K562 (cell line): ENCODE data around the gene FUNDC2. TPM values are rescaled to one million over a fixed set of nuclear protein-coding genes. Genes with fewer than 3 reads are reported as not detected.

Source experiments
- ARID3A ChIP-seq: IDR thresholded peaks from 2 replicates; pipeline ENCODE4 v1.6.1; 2012; ENCODE audit warnings: low read depth, low read length, improper control_type of control experiment, borderline replicate concordance
- CBFB ChIP-seq: sonication (generic); formaldehyde crosslinking; IDR thresholded peaks from 2 replicates; pipeline ENCODE4 v1.4.0; 2020; ENCODE audit warnings: mild to moderate bottlenecking, missing genetic modification reagents
- ESRRA ChIP-seq: fragments of 450-650 bp; IDR thresholded peaks from 2 replicates; pipeline ENCODE4 v1.6.1; 2014; ENCODE audit warnings: low read depth, mild to moderate bottlenecking, moderate library complexity, borderline replicate concordance
- EWSR1 ChIP-seq: fragments of 450-650 bp; IDR thresholded peaks from 2 replicates; pipeline ENCODE4 v1.6.1; 2018; ENCODE audit warnings: borderline replicate concordance, mild to moderate bottlenecking, low read depth, moderate library complexity; ENCODE audit not compliant: partially characterized antibody
- GTF2B ChIP-seq: IDR thresholded peaks from 2 replicates; pipeline ENCODE4 v1.6.1; 2011; ENCODE audit not compliant: insufficient read length; ENCODE audit errors: extremely low read depth
- HNRNPLL ChIP-seq: fragments of 200-400 bp; formaldehyde crosslinking; IDR thresholded peaks from 2 replicates; pipeline ENCODE4 v1.6.1; 2017; ENCODE audit warnings: low read length, low read depth, mild to moderate bottlenecking; ENCODE audit not compliant: poor library complexity, severe bottlenecking
- KLF13 ChIP-seq: fragments of 450-650 bp; IDR thresholded peaks from 2 replicates; pipeline ENCODE4 v1.6.1; 2016; ENCODE audit warnings: missing genetic modification characterization, low read depth, mild to moderate bottlenecking, missing compliant biosample characterization, moderate library complexity, borderline replicate concordance
- PHB ChIP-seq: fragments of 250-450 bp; sonication (Bioruptor Pico); IDR thresholded peaks from 2 replicates; pipeline ENCODE4 v1.5.0; 2021
- PHF8 ChIP-seq: fragments of 200-600 bp; sonication (generic); IDR thresholded peaks from 2 replicates; pipeline ENCODE4 v1.6.1; 2012; ENCODE audit warnings: mixed run types, mild to moderate bottlenecking, inconsistent platforms, low read length, moderate library complexity, borderline replicate concordance
- RBM17 ChIP-seq: fragments of 200-400 bp; formaldehyde crosslinking; IDR thresholded peaks from 2 replicates; pipeline ENCODE4 v1.6.1; 2017; ENCODE audit warnings: low read depth, mild to moderate bottlenecking, low read length, borderline replicate concordance
- SOX6 ChIP-seq: fragments of 450-650 bp; IDR thresholded peaks from 2 replicates; pipeline ENCODE4 v1.6.1; 2014; ENCODE audit warnings: mild to moderate bottlenecking
- SRF ChIP-seq, 2 experiments: fragments of 250-450, 450-650 bp in 1 of 2; sonication (Bioruptor Pico) in 1 of 2; sonication (generic) in 1 of 2; formaldehyde crosslinking; IDR thresholded peaks; 2 replicates each; pipeline versions ENCODE4 v1.5.0 to v1.5.1; 2020 to 2022; ENCODE audit warnings: mild to moderate bottlenecking in 1 of 2, missing genetic modification reagents in 1 of 2
- YY1 ChIP-seq, 3 experiments: IDR thresholded peaks; 2 replicates each; pipeline ENCODE4 v1.6.1; 2011; ENCODE audit warnings: low read length in 2 of 3, mild to moderate bottlenecking in 2 of 3, moderate library complexity in 2 of 3, borderline replicate concordance in 1 of 3, control low read depth in 1 of 3, low read depth in 1 of 3; ENCODE audit not compliant: insufficient read depth in 3 of 3, insufficient replicate concordance in 2 of 3, control insufficient read depth in 1 of 3, insufficient read length in 1 of 3; ENCODE audit errors: extremely low read depth in 1 of 3
- ZBTB8A ChIP-seq: fragments of 450-650 bp; IDR thresholded peaks from 2 replicates; pipeline ENCODE4 v1.6.1; 2018; ENCODE audit warnings: mild to moderate bottlenecking, moderate library complexity; ENCODE audit not compliant: partially characterized antibody
- ZNF174 ChIP-seq: fragments of 250-450 bp; sonication (Bioruptor Pico); IDR thresholded peaks from 2 replicates; pipeline ENCODE4 v1.4.0; 2020; ENCODE audit warnings: mild to moderate bottlenecking
- ZNF444 ChIP-seq: fragments of 250-450 bp; sonication (Bioruptor Pico); IDR thresholded peaks from 2 replicates; pipeline ENCODE4 v1.4.0; 2020; ENCODE audit warnings: mild to moderate bottlenecking, moderate library complexity
- polyA plus RNA-seq, 8 experiments: library from polyadenylated mRNA; depleted of rRNA in 4 of 8; stranded (reverse) in 5 of 8; unstranded in 3 of 8; fragments of >200 nt; fragmentation: Nextera tagmentation in 2 of 8; fragmentation: Illumina TruSeq in 1 of 8; extraction: Ambion mirVana in 2 of 8; extraction: Trizol in 1 of 8; gene quantifications; 2 replicates each; pipeline versions ENCODE4 v1.2.1 to v1.2.3, GENCODE V29; 2011 to 2014; ENCODE audit warnings: inconsistent platforms in 1 of 8, missing spikeins in 1 of 8
- total RNA-seq, 7 experiments: library from RNA; depleted of rRNA in 6 of 7; stranded (reverse); fragments of >200 nt in 6 of 7; fragmentation: Illumina TruSeq in 2 of 7; extraction: Trizol in 2 of 7; gene quantifications; 2 replicates each; pipeline versions ENCODE4 v1.2.1 to v1.2.3, GENCODE V29; 2011 to 2021; ENCODE audit warnings: low replicate concordance in 1 of 7
- TF ChIP-seq, protein P1 (sequence below), 2 experiments: fragments of 150-350 bp in 1 of 2; IDR thresholded peaks; 2 replicates each; pipeline ENCODE4 v1.6.1; 2012 to 2016; ENCODE audit warnings: low read depth in 2 of 2, low read length in 2 of 2, mild to moderate bottlenecking in 1 of 2, moderate library complexity in 1 of 2
- TF ChIP-seq, protein P2 (sequence below): fragments of 450-650 bp; formaldehyde crosslinking; IDR thresholded peaks from 2 replicates; pipeline ENCODE4 v1.4.0; 2022; ENCODE audit warnings: mild to moderate bottlenecking, moderate library complexity

FUNDC2 gene
- total and polyA plus RNA-seq, 9 of the 15 experiments (the other 6 are each of a cell fraction or from before 2014, with no cell fraction given), result 50.6 to 235 (median 123) TPM

DNA sequence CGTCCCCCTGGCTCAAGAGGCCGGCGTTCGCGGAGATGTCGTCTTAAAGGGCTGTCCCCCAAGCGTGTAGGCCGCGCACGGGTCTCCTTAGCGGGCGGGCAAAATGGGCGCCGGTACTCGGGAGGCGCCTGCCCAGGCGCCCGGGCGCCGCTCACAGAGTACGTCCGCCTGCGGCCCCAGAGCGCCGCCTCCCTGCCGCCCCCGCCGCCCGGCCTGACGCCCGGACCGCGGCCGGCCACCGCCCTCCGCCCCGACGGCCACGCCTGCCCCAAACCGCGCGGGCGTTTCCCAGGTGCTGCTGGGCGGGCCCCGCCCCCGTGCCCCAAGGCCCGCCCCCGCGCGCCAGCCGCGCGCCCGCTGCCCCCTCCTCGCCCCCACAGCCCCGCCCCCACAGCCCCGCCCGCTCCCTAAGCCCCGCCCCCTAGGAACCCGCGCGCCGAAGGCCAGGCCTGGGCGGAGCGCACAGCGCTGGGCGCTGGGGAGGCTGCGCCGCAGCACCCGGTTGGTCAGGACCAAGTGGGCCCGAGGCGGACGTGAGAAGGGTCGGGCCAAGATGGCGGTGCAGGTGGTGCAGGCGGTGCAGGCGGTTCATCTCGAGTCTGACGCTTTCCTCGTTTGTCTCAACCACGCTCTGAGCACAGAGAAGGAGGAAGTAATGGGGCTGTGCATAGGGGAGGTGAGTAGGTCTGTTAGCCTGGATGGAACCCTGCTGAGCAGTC is 44.5 kb downstream of the FUNDC2 start, which contains the start of the genes BRCC3, CMC4 and MTCP1 (continued):
- TF ChIP-seq SOX6 (no peak), RBM17 (no peak), YY1 (IDR thresholded peaks at IDR 0.05; ENCODE audit: borderline replicate concordance in 1 of 3, control insufficient read depth in 1 of 3, extremely low read depth in 1 of 3, insufficient read depth in 3 of 3, insufficient read length in 1 of 3, insufficient replicate concordance in 2 of 3, low read depth in 1 of 3, low read length in 2 of 3) (peak; percentile 72 to 94 (median 90)), SRF (CRISPR knock-in tag; IDR thresholded peaks at IDR 0.05) (no peak), EWSR1 (no peak), GTF2B (no peak), PHB (CRISPR knock-in tag) (no peak), KLF13 (tag) (no peak), ESRRA (no peak), ARID3A (no peak), CBFB (CRISPR knock-in tag) (no peak), ZNF444 (CRISPR knock-in tag) (no peak), ZNF174 (CRISPR knock-in tag) (no peak), HNRNPLL (peak; percentile 18), PHF8 (peak; percentile 83), ZBTB8A (no peak)
- TF ChIP-seq, protein P1, sequence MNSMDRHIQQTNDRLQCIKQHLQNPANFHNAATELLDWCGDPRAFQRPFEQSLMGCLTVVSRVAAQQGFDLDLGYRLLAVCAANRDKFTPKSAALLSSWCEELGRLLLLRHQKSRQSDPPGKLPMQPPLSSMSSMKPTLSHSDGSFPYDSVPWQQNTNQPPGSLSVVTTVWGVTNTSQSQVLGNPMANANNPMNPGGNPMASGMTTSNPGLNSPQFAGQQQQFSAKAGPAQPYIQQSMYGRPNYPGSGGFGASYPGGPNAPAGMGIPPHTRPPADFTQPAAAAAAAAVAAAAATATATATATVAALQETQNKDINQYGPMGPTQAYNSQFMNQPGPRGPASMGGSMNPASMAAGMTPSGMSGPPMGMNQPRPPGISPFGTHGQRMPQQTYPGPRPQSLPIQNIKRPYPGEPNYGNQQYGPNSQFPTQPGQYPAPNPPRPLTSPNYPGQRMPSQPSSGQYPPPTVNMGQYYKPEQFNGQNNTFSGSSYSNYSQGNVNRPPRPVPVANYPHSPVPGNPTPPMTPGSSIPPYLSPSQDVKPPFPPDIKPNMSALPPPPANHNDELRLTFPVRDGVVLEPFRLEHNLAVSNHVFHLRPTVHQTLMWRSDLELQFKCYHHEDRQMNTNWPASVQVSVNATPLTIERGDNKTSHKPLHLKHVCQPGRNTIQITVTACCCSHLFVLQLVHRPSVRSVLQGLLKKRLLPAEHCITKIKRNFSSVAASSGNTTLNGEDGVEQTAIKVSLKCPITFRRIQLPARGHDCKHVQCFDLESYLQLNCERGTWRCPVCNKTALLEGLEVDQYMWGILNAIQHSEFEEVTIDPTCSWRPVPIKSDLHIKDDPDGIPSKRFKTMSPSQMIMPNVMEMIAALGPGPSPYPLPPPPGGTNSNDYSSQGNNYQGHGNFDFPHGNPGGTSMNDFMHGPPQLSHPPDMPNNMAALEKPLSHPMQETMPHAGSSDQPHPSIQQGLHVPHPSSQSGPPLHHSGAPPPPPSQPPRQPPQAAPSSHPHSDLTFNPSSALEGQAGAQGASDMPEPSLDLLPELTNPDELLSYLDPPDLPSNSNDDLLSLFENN (IDR thresholded peaks at IDR 0.05; ENCODE audit: low read depth in 2 of 2, low read length in 2 of 2), result no peak
- TF ChIP-seq, protein P2, sequence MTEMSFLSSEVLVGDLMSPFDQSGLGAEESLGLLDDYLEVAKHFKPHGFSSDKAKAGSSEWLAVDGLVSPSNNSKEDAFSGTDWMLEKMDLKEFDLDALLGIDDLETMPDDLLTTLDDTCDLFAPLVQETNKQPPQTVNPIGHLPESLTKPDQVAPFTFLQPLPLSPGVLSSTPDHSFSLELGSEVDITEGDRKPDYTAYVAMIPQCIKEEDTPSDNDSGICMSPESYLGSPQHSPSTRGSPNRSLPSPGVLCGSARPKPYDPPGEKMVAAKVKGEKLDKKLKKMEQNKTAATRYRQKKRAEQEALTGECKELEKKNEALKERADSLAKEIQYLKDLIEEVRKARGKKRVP (CRISPR knock-in tag), result no peak
